Astrocyte (in vitro differentiated cells and primary cell): Measurements from ENCODE around the gene MPRIP. TPM values are rescaled to one million over a fixed set of nuclear protein-coding genes. Genes with fewer than 3 reads are reported as not detected.

ENCODE experiments used
- DNase-seq: peaks from one replicate; pipeline ENCODE4 v3.0.0-alpha.2; 2010; ENCODE audit warnings: low read depth
- FAIRE-seq: peaks from 2 replicates; lab custom pipeline; 2011; peaks lifted over from hg19 to GRCh38; lab: Jason Lieb, UNC
- H2AFZ ChIP-seq: 2 replicates; pipeline ENCODE4 v1.6.0; 2012; ENCODE audit warnings: low read depth, low read length, inconsistent platforms
- H3K27ac ChIP-seq: 2 replicates; pipeline ENCODE4 v1.5.1; 2011; ENCODE audit warnings: low read depth, low read length, inconsistent platforms
- H3K27me3 ChIP-seq: 2 replicates; pipeline ENCODE4 v1.6.0; 2011; ENCODE audit warnings: low read length, inconsistent platforms; ENCODE audit not compliant: insufficient read depth
- H3K36me3 ChIP-seq: 2 replicates; pipeline ENCODE4 v1.5.1; 2011; ENCODE audit warnings: low read length, inconsistent platforms; ENCODE audit not compliant: insufficient read depth
- H3K4me1 ChIP-seq: 2 replicates; pipeline ENCODE4 v1.5.1; 2011; ENCODE audit warnings: low read length, inconsistent platforms; ENCODE audit not compliant: insufficient read depth
- H3K4me2 ChIP-seq: 2 replicates; pipeline ENCODE4 v1.6.0; 2012; ENCODE audit warnings: low read length, inconsistent platforms
- H3K4me3 ChIP-seq: 2 replicates; pipeline ENCODE4 v1.5.1; 2011; ENCODE audit warnings: low read depth, mild to moderate bottlenecking, low read length, inconsistent platforms; ENCODE audit not compliant: insufficient read depth
- H3K79me2 ChIP-seq: 2 replicates; pipeline ENCODE4 v1.6.0; 2012; ENCODE audit warnings: mild to moderate bottlenecking, low read length, inconsistent platforms; ENCODE audit not compliant: insufficient read depth
- H3K9ac ChIP-seq: 2 replicates; pipeline ENCODE4 v1.6.0; 2012; ENCODE audit warnings: mild to moderate bottlenecking, low read length, inconsistent platforms
- H3K9me3 ChIP-seq: 2 replicates; pipeline ENCODE4 v1.5.1; 2012; ENCODE audit warnings: low read depth, mild to moderate bottlenecking, low read length, inconsistent platforms; ENCODE audit not compliant: insufficient read depth
- H4K20me1 ChIP-seq: 2 replicates; pipeline ENCODE4 v1.6.0; 2012; ENCODE audit warnings: low read length, inconsistent platforms; ENCODE audit not compliant: insufficient read depth
- H3K27ac Mint-ChIP-seq: one replicate; pipeline ENCODE4 v1.8.0; 2021; ENCODE audit warnings: mild to moderate bottlenecking, mixed read lengths; ENCODE audit not compliant: unreplicated experiment
- H3K27me3 Mint-ChIP-seq: one replicate; pipeline ENCODE4 v1.8.0; 2021; ENCODE audit warnings: low read depth, mixed read lengths; ENCODE audit not compliant: unreplicated experiment
- H3K36me3 Mint-ChIP-seq: one replicate; pipeline ENCODE4 v1.8.0; 2021; ENCODE audit warnings: low read depth, mixed read lengths; ENCODE audit not compliant: unreplicated experiment
- H3K4me1 Mint-ChIP-seq: one replicate; pipeline ENCODE4 v1.8.0; 2021; ENCODE audit warnings: low read depth, mixed read lengths; ENCODE audit not compliant: unreplicated experiment
- H3K4me3 Mint-ChIP-seq: one replicate; pipeline ENCODE4 v1.8.0; 2021; ENCODE audit warnings: mild to moderate bottlenecking, moderate library complexity, mixed read lengths; ENCODE audit not compliant: unreplicated experiment
- H3K9me3 Mint-ChIP-seq: one replicate; pipeline ENCODE4 v1.8.0; 2021; ENCODE audit warnings: mild to moderate bottlenecking, mixed read lengths; ENCODE audit not compliant: unreplicated experiment
- EZH2 ChIP-seq: IDR thresholded peaks from 2 replicates; pipeline ENCODE4 v1.6.1; 2012; ENCODE audit warnings: mild to moderate bottlenecking, low read length, inconsistent platforms; ENCODE audit not compliant: insufficient read depth
- total RNA-seq: library from RNA; stranded (reverse); gene quantifications from 2 replicates; pipeline ENCODE4 v1.2.1, GENCODE V29; 2021
- TF ChIP-seq, protein P1 (sequence below): IDR thresholded peaks from 2 replicates; pipeline ENCODE4 v1.5.1; 2011; ENCODE audit warnings: low read depth, mild to moderate bottlenecking, inconsistent platforms, low read length, moderate library complexity; ENCODE audit not compliant: insufficient read depth

The MPRIP gene
- total RNA-seq, 1 donor from 2014 or later: 176 TPM

GRCh38 chr17:17062356-17062755, 20.1 kb downstream of the MPRIP start:
- Mint-ChIP-seq H3K4me1 (peaks cover 12% of the 10 kb centered on the region), H3K27ac (no peak overlapping the region)

GRCh38 chr17:17062866-17063265, 20.6 kb downstream of the MPRIP start:
- peaks cover 99% of the 10 kb centered on the region for H4K20me1 ChIP-seq
- no peak overlapping the region for H3K9ac ChIP-seq
- peaks cover 12% of the 10 kb centered on the region for H3K4me1 ChIP-seq
- H3K9me3 Mint-ChIP-seq: no peaks in the 10 kb centered on the region
- H3K4me3 ChIP-seq: no peak overlapping the region
- no peaks in the 10 kb centered on the region for H3K9me3 ChIP-seq
- FAIRE-seq: no peak
- peaks cover 100% of the 10 kb centered on the region for H3K79me2 ChIP-seq
- TF ChIP-seq EZH2: no peak
- TF ChIP-seq, protein P1, sequence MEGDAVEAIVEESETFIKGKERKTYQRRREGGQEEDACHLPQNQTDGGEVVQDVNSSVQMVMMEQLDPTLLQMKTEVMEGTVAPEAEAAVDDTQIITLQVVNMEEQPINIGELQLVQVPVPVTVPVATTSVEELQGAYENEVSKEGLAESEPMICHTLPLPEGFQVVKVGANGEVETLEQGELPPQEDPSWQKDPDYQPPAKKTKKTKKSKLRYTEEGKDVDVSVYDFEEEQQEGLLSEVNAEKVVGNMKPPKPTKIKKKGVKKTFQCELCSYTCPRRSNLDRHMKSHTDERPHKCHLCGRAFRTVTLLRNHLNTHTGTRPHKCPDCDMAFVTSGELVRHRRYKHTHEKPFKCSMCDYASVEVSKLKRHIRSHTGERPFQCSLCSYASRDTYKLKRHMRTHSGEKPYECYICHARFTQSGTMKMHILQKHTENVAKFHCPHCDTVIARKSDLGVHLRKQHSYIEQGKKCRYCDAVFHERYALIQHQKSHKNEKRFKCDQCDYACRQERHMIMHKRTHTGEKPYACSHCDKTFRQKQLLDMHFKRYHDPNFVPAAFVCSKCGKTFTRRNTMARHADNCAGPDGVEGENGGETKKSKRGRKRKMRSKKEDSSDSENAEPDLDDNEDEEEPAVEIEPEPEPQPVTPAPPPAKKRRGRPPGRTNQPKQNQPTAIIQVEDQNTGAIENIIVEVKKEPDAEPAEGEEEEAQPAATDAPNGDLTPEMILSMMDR: no peak
- peak overlapping the region; percentile 9 for H3K27ac Mint-ChIP-seq
- peaks cover 14% of the 10 kb centered on the region for H3K4me1 Mint-ChIP-seq
- no peaks in the 10 kb centered on the region for H3K27me3 ChIP-seq
- H2AFZ ChIP-seq: no peak overlapping the region
- H3K4me3 Mint-ChIP-seq: no peak overlapping the region
- H3K36me3 Mint-ChIP-seq: peaks cover 18% of the 10 kb centered on the region
- no peaks in the 10 kb centered on the region for H3K27me3 Mint-ChIP-seq
- no peak for DNase-seq
- H3K27ac ChIP-seq: no peak overlapping the region
- peaks cover 2% of the 10 kb centered on the region for H3K36me3 ChIP-seq
- no peak overlapping the region for H3K4me2 ChIP-seq

More at GRCh38 chr17:17062356-17062755, 20.1 kb downstream of the MPRIP start:
- H2AFZ ChIP-seq: no peak overlapping the region
- no peak overlapping the region for H3K4me3 Mint-ChIP-seq
- H3K9ac ChIP-seq: no peak overlapping the region
- no peaks in the 10 kb centered on the region for H3K27me3 Mint-ChIP-seq
- H3K4me1 ChIP-seq: peaks cover 10% of the 10 kb centered on the region
- no peaks in the 10 kb centered on the region for H3K27me3 ChIP-seq
- peaks cover 100% of the 10 kb centered on the region for H4K20me1 ChIP-seq
- H3K9me3 Mint-ChIP-seq: no peaks in the 10 kb centered on the region
- H3K36me3 ChIP-seq: peaks cover 2% of the 10 kb centered on the region
- DNase-seq (no peak), FAIRE-seq (no peak)
- no peak overlapping the region for H3K4me3 ChIP-seq
- TF ChIP-seq, protein P1: no peak
- TF ChIP-seq EZH2: no peak
- H3K4me2 ChIP-seq: no peak overlapping the region
- no peaks in the 10 kb centered on the region for H3K9me3 ChIP-seq
- H3K79me2 ChIP-seq: peaks cover 100% of the 10 kb centered on the region
- H3K36me3 Mint-ChIP-seq: peaks cover 18% of the 10 kb centered on the region
- no peak overlapping the region for H3K27ac ChIP-seq

DNA sequence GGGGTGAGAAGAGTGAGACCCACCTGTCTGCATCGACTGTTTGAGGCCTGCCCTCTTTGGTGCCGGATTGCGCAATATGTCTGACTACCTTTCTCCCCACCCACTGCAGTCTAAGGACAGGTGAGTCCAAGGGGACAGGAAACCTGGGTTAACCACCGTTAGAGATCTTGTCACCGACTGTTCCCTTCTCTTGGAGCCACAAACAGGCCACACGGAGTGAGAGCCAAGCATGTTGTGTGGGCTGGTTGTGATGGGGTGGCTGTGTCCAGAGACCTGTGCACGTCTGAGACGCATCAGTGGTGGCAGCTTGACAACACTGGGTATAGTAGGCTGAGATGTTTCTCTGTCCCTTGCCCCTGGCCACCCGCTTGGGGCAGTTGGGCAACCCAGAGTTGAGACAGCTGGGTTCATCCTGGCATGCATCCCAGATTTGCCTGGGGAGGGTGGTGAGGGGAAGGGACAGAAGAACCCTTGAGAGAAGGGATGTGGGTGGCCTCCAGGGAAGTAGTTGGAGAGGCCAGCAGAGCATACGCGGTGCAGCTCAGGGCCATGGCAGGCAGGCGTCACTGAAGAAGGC, 21.4 kb downstream of the MPRIP start:
- DNase-seq (no peak), FAIRE-seq (no peak)
- H4K20me1 ChIP-seq: peaks cover 98% of the 10 kb centered on the region
- H3K9me3 ChIP-seq: no peaks in the 10 kb centered on the region
- H3K36me3 Mint-ChIP-seq: peaks cover 17% of the 10 kb centered on the region
- peaks cover 12% of the 10 kb centered on the region for H3K4me1 ChIP-seq
- H3K4me3 ChIP-seq: no peak overlapping the region
- no peaks in the 10 kb centered on the region for H3K27me3 Mint-ChIP-seq
- peaks cover 100% of the 10 kb centered on the region for H3K79me2 ChIP-seq
- H2AFZ ChIP-seq: no peak overlapping the region
- H3K27me3 ChIP-seq: no peaks in the 10 kb centered on the region
- H3K4me1 Mint-ChIP-seq: peaks cover 16% of the 10 kb centered on the region
- H3K27ac ChIP-seq: no peak overlapping the region
- H3K27ac Mint-ChIP-seq: no peak overlapping the region
- H3K9me3 Mint-ChIP-seq: no peaks in the 10 kb centered on the region
- no peak for TF ChIP-seq EZH2
- TF ChIP-seq, protein P1: no peak
- H3K4me3 Mint-ChIP-seq: no peak overlapping the region
- H3K9ac ChIP-seq: no peak overlapping the region
- peaks cover 2% of the 10 kb centered on the region for H3K36me3 ChIP-seq
- H3K4me2 ChIP-seq: no peak overlapping the region
